Omental fat pad (tissue), 4 donors: Measurements from ENCODE around the gene SAG. TPM values are rescaled to one million over a fixed set of nuclear protein-coding genes. Genes with fewer than 3 reads are reported as not detected.

Experiments
- ATAC-seq: fragments of 150-250 bp; one replicate; pipeline ENCODE4 v1.9.1; 2016; ENCODE audit warnings: mild to moderate bottlenecking, moderate library complexity; ENCODE audit not compliant: low FRiP score
- DNase-seq: peaks from one replicate; pipeline ENCODE4 v3.0.0-alpha.2; 2019; ENCODE audit warnings: low spot score
- CTCF ChIP-seq, 3 donors: fragments of 450-650 bp; IDR thresholded peaks; one replicate each; pipeline ENCODE4 v1.5.1; 2016 to 2017; ENCODE audit warnings: antibody characterized with exemption in 3 of 3, mild to moderate bottlenecking in 3 of 3, moderate library complexity in 2 of 3
- total RNA-seq, 4 donors: library from RNA; depleted of rRNA; stranded (reverse); fragments of >200 nt; gene quantifications; one replicate each; pipeline ENCODE4 v1.1.0, GENCODE V29; 2016

The SAG gene
- total RNA-seq, 4 donors from 2014 or later: 0.09 TPM; not detected in 3

GRCh38 chr2:233300401-233300800 lies 7.2 kb upstream of the SAG start:
- no peak for ATAC-seq
- TF ChIP-seq CTCF (IDR thresholded peaks at IDR 0.05): no peak
- DNase-seq: no peak

- no peak for DNase-seq
- no peak for TF ChIP-seq CTCF (IDR thresholded peaks at IDR 0.05)
- no peak for ATAC-seq
Measured at GRCh38 chr2:233301248-233301647, 6.4 kb upstream of the SAG start.

GRCh38 chr2:233301811-233302210 lies 5.8 kb upstream of the SAG start:
- no peak for TF ChIP-seq CTCF (IDR thresholded peaks at IDR 0.05)
- DNase-seq: no peak

DNA sequence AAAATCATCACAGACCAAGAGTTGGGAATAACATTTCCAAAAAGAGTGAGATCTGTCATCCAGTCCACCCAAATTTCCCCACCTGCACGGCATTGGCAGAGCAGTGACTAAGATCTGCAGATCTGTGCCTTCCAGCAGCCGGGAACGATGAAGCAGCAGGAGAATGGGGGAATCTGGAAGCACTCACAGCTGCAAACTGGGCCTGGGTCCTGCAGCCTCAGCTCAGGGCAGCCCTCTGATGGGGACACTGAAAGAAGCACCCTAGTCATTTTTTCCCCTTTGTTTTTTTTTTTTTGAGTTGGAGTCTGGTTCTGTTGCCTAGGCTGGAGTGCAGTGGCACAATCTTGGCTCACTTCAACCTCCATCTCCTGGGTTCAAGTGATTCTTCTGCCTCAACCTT lies 4.4 kb upstream of the SAG start:
- DNase-seq: no peak
- no peak for TF ChIP-seq CTCF (IDR thresholded peaks at IDR 0.05)

More at GRCh38 chr2:233301811-233302210, 5.8 kb upstream of the SAG start:
- ATAC-seq: no peak

DNA sequence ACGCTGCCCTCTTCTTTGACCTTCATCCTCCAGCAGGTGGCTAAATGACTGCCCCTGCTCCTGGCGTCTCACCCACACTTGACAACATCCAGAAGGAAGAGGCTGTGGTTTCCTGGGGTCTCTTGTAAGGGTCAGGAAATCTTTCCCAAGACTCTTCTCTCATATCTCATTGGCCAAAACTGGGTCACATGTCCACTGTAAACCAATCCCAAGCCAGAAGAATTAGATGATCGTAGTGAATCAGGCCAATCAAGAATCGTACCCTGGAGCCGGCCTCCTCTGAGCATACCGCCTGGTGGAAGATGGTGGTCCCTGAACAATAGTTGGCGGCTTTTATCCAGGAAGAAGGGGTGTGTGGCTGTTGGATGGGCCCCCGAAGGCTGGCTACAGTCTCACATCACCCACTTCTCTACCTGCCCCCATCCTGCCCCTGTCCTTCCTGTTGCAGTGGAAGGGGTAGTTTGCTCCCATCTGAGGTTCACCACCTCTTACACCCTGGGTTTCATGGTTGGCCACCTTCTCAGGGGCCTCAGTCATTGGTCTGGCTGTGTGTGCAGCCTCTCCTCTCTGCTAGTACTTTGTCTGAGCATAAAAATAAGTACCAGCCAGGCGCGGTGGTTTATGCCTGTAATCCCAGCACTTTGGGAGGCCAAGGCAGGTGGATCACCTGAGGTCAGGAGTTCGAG lies 3.8 kb downstream of the SAG start:
- no peak for ATAC-seq

More for the DNA sequence above, 4.4 kb upstream of the SAG start:
- no peak for ATAC-seq

DNA sequence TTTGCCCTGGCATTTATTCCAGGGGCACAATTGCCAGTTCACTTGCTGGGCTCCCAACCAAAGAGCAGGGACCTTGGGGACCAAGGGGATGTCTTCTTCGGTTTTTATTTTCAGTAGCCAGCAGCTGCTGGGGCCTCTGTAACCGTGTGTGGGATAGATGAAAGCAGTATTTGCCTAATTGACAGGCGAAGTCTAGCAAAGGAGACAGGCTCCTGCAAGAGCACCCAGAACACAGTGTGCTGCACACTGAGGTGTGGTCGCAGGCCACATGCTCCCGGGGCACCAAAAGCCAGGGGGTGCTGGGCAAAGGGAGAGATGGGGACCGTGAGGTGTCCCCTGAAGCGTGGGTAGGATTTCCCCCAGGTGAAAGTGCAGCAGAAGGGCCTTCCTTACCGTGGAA lies 5.3 kb downstream of the SAG start:
- no peak for TF ChIP-seq CTCF (IDR thresholded peaks at IDR 0.05)
- DNase-seq (no peak), ATAC-seq (no peak)

More for the DNA sequence above, 3.8 kb downstream of the SAG start:
- no peak for DNase-seq
- no peak for TF ChIP-seq CTCF (IDR thresholded peaks at IDR 0.05)
